NB4 (cell line): ENCODE measurements around the gene PDIA4.

Experiments used
- DNase-seq: peaks from one replicate; pipeline ENCODE4 v3.0.0; 2010; ENCODE audit warnings: low read depth
- H3K4me3 ChIP-seq: one replicate; pipeline ENCODE4 v1.5.1; 2011; ENCODE audit warnings: mild to moderate bottlenecking, low read depth, low read length, moderate library complexity
- CTCF ChIP-seq: IDR thresholded peaks from one replicate; pipeline ENCODE4 v1.5.1; 2012; ENCODE audit warnings: low read depth, low read length
- MAX ChIP-seq: IDR thresholded peaks from 2 replicates; pipeline ENCODE4 v1.6.1; 2011; ENCODE audit warnings: low read depth, low read length
- MYC ChIP-seq: IDR thresholded peaks from 2 replicates; pipeline ENCODE4 v1.6.1; 2011; ENCODE audit warnings: low read depth, low read length
- POLR2A ChIP-seq: IDR thresholded peaks from 2 replicates; pipeline ENCODE4 v1.6.1; 2011; ENCODE audit warnings: mild to moderate bottlenecking; ENCODE audit not compliant: insufficient read length; ENCODE audit errors: extremely low read depth

Gene PDIA4

GRCh38 chr7:148987751-148988512 is 40.4 kb downstream of the PDIA4 start:
- peak overlapping the region; percentile 85 for H3K4me3 ChIP-seq
- TF ChIP-seq MYC, result no peak
- no peak for TF ChIP-seq MAX
- no peak for TF ChIP-seq POLR2A
- TF ChIP-seq CTCF, result no peak
- DNase-seq, result no peak

- H3K4me3 ChIP-seq, result peak overlapping the region; percentile 85
- TF ChIP-seq CTCF (no peak), POLR2A (peak; percentile 28)
- DNase-seq, result peak; percentile 97
Measured at GRCh38 chr7:148987010-148987750, 41.1 kb downstream of the PDIA4 start.

- peak overlapping the region; percentile 59 for H3K4me3 ChIP-seq
- no peak for DNase-seq
- TF ChIP-seq POLR2A (no peak), MYC (no peak), MAX (no peak), CTCF (no peak)
Measured at GRCh38 chr7:148986742-148987009, 41.6 kb downstream of the PDIA4 start.

GRCh38 chr7:148983200-148984146 is 44.8 kb downstream of the PDIA4 start:
- peak; percentile 92 for DNase-seq
- TF ChIP-seq POLR2A (no peak), MAX (peak; percentile 17; the same call in 1 of the 2 replicates), CTCF (no peak), MYC (no peak)
- H3K4me3 ChIP-seq, result peak overlapping the region; percentile 75

GRCh38 chr7:148982654-148983199 is 45.6 kb downstream of the PDIA4 start:
- TF ChIP-seq CTCF (no peak), POLR2A (no peak), MYC (no peak), MAX (no peak)
- peak overlapping the region; percentile 75 for H3K4me3 ChIP-seq
- DNase-seq, result peak; percentile 58
